ENCODE results near the gene NUP93.

GRCh38 chr16:56860226-56861020, 130.5 kb downstream of the NUP93 start:
- TF ChIP-seq CTCF (conservative IDR thresholded peaks at IDR 0.05; ENCODE audit: low read depth in 2 of 2) (no peak), NANOG (IDR thresholded peaks at IDR 0.05; ENCODE audit: borderline replicate concordance) (no peak), EZH2 (IDR thresholded peaks at IDR 0.05; ENCODE audit: low read depth, unreplicated experiment) (no peak), POLR2AphosphoS5 (IDR thresholded peaks at IDR 0.05; ENCODE audit: low read depth) (no peak), EZH2phosphoT487 (IDR thresholded peaks at IDR 0.05; ENCODE audit: unreplicated experiment) (no peak), ZNF114 (CRISPR knock-in tag; IDR thresholded peaks at IDR 0.05) (no peak), REST (IDR thresholded peaks at IDR 0.05; ENCODE audit: unreplicated experiment) (no peak), CREB1 (CRISPR knock-in tag; IDR thresholded peaks at IDR 0.05; ENCODE audit: low read depth) (no peak), ZNF331 (CRISPR knock-in tag; IDR thresholded peaks at IDR 0.05; ENCODE audit: low read depth) (no peak), JUNB (IDR thresholded peaks at IDR 0.05; ENCODE audit: unreplicated experiment) (no peak), STAT1 (IDR thresholded peaks at IDR 0.05; ENCODE audit: unreplicated experiment) (no peak)
- TF ChIP-seq, protein P1, sequence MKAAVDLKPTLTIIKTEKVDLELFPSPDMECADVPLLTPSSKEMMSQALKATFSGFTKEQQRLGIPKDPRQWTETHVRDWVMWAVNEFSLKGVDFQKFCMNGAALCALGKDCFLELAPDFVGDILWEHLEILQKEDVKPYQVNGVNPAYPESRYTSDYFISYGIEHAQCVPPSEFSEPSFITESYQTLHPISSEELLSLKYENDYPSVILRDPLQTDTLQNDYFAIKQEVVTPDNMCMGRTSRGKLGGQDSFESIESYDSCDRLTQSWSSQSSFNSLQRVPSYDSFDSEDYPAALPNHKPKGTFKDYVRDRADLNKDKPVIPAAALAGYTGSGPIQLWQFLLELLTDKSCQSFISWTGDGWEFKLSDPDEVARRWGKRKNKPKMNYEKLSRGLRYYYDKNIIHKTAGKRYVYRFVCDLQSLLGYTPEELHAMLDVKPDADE (IDR thresholded peaks at IDR 0.05), result no peak
- TF ChIP-seq, protein P2, sequence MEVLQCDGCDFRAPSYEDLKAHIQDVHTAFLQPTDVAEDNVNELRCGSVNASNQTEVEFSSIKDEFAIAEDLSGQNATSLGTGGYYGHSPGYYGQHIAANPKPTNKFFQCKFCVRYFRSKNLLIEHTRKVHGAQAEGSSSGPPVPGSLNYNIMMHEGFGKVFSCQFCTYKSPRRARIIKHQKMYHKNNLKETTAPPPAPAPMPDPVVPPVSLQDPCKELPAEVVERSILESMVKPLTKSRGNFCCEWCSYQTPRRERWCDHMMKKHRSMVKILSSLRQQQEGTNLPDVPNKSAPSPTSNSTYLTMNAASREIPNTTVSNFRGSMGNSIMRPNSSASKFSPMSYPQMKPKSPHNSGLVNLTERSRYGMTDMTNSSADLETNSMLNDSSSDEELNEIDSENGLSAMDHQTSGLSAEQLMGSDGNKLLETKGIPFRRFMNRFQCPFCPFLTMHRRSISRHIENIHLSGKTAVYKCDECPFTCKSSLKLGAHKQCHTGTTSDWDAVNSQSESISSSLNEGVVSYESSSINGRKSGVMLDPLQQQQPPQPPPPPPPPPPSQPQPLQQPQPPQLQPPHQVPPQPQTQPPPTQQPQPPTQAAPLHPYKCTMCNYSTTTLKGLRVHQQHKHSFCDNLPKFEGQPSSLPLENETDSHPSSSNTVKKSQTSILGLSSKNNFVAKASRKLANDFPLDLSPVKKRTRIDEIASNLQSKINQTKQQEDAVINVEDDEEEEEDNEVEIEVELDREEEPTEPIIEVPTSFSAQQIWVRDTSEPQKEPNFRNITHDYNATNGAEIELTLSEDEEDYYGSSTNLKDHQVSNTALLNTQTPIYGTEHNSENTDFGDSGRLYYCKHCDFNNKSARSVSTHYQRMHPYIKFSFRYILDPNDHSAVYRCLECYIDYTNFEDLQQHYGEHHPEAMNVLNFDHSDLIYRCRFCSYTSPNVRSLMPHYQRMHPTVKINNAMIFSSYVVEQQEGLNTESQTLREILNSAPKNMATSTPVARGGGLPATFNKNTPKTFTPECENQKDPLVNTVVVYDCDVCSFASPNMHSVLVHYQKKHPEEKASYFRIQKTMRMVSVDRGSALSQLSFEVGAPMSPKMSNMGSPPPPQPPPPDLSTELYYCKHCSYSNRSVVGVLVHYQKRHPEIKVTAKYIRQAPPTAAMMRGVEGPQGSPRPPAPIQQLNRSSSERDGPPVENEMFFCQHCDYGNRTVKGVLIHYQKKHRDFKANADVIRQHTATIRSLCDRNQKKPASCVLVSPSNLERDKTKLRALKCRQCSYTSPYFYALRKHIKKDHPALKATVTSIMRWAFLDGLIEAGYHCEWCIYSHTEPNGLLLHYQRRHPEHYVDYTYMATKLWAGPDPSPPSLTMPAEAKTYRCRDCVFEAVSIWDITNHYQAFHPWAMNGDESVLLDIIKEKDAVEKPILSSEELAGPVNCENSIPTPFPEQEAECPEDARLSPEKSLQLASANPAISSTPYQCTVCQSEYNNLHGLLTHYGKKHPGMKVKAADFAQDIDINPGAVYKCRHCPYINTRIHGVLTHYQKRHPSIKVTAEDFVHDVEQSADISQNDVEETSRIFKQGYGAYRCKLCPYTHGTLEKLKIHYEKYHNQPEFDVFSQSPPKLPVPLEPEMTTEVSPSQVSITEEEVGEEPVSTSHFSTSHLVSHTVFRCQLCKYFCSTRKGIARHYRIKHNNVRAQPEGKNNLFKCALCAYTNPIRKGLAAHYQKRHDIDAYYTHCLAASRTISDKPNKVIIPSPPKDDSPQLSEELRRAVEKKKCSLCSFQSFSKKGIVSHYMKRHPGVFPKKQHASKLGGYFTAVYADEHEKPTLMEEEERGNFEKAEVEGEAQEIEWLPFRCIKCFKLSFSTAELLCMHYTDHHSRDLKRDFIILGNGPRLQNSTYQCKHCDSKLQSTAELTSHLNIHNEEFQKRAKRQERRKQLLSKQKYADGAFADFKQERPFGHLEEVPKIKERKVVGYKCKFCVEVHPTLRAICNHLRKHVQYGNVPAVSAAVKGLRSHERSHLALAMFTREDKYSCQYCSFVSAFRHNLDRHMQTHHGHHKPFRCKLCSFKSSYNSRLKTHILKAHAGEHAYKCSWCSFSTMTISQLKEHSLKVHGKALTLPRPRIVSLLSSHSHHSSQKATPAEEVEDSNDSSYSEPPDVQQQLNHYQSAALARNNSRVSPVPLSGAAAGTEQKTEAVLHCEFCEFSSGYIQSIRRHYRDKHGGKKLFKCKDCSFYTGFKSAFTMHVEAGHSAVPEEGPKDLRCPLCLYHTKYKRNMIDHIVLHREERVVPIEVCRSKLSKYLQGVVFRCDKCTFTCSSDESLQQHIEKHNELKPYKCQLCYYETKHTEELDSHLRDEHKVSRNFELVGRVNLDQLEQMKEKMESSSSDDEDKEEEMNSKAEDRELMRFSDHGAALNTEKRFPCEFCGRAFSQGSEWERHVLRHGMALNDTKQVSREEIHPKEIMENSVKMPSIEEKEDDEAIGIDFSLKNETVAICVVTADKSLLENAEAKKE (CRISPR knock-in tag; IDR thresholded peaks at IDR 0.05), result no peak

Data from GM23338 (cell line).